K562 (cell line): ENCODE results near the gene MED15. TPM values are rescaled to one million over a fixed set of nuclear protein-coding genes. Genes with fewer than 3 reads are reported as not detected.

ENCODE experiments used
- CBFB ChIP-seq: sonication (generic); formaldehyde crosslinking; IDR thresholded peaks from 2 replicates; pipeline ENCODE4 v1.4.0; 2020; ENCODE audit warnings: mild to moderate bottlenecking, missing genetic modification reagents
- FOXA1 ChIP-seq: fragments of 450-650 bp; IDR thresholded peaks from 2 replicates; pipeline ENCODE4 v1.6.1; 2016; ENCODE audit warnings: mild to moderate bottlenecking, borderline replicate concordance
- HIVEP1 ChIP-seq: fragments of 250-450 bp; sonication (Bioruptor Pico); IDR thresholded peaks from 2 replicates; pipeline ENCODE4 v1.4.0; 2020; ENCODE audit warnings: mild to moderate bottlenecking
- NRF1 ChIP-seq, 2 experiments: fragments of 450-650 bp; IDR thresholded peaks in 1 of 2; conservative IDR thresholded peaks in 1 of 2; 2 replicates each; pipeline ENCODE4 v1.6.1; 2014; ENCODE audit warnings: mild to moderate bottlenecking in 2 of 2
- PHF21A ChIP-seq: fragments of 450-650 bp; IDR thresholded peaks from 2 replicates; pipeline ENCODE4 v1.6.1; 2017; ENCODE audit warnings: low read depth, borderline replicate concordance
- PRMT5 ChIP-seq: sonication (generic); formaldehyde crosslinking; IDR thresholded peaks from 2 replicates; pipeline ENCODE4 v1.5.0; 2020; ENCODE audit warnings: missing genetic modification reagents
- RBBP5 ChIP-seq: fragments of 200-600 bp; sonication (generic); IDR thresholded peaks from 2 replicates; pipeline ENCODE4 v1.6.1; 2012; ENCODE audit warnings: borderline replicate concordance, mild to moderate bottlenecking, low read length, control low read depth, inconsistent platforms; ENCODE audit not compliant: insufficient read depth, poor library complexity, severe bottlenecking
- SIN3B ChIP-seq: fragments of 450-650 bp; IDR thresholded peaks from 2 replicates; pipeline ENCODE4 v1.6.1; 2017; ENCODE audit warnings: low read depth, mild to moderate bottlenecking, moderate library complexity
- SNAPC5 ChIP-seq: fragments of 250-450 bp; sonication (Bioruptor Pico); IDR thresholded peaks from 2 replicates; pipeline ENCODE4 v1.8.0; 2021; ENCODE audit warnings: moderate library complexity, mild to moderate bottlenecking, inconsistent platforms
- SRSF1 ChIP-seq: fragments of 200-400 bp; formaldehyde crosslinking; IDR thresholded peaks from 2 replicates; pipeline ENCODE4 v1.6.1; 2017; ENCODE audit warnings: mild to moderate bottlenecking, low read depth, low read length, moderate library complexity
- STAT5B ChIP-seq: fragments of 250-450 bp; sonication (Bioruptor Pico); IDR thresholded peaks from 2 replicates; pipeline ENCODE4 v1.8.0; 2021; ENCODE audit warnings: mild to moderate bottlenecking, inconsistent platforms
- TAF15 ChIP-seq: fragments of 200-400 bp; formaldehyde crosslinking; IDR thresholded peaks from 2 replicates; pipeline ENCODE4 v1.6.1; 2017; ENCODE audit warnings: mild to moderate bottlenecking, low read depth, low read length, moderate library complexity
- ZMIZ1 ChIP-seq, 2 experiments: fragments of 150-350 bp in 1 of 2; IDR thresholded peaks; 2 replicates each; pipeline ENCODE4 v1.6.1; 2012 to 2016; ENCODE audit warnings: low read depth in 2 of 2, low read length in 2 of 2, mild to moderate bottlenecking in 1 of 2, moderate library complexity in 1 of 2
- ZNF165 ChIP-seq: fragments of 250-450 bp; sonication (Bioruptor Pico); IDR thresholded peaks from 2 replicates; pipeline ENCODE4 v1.4.0; 2020; ENCODE audit warnings: borderline replicate concordance
- ZNF436 ChIP-seq: fragments of 250-450, 450-650 bp; sonication (Bioruptor Pico); formaldehyde crosslinking; IDR thresholded peaks from 2 replicates; pipeline ENCODE4 v1.7.0; 2020; ENCODE audit warnings: mild to moderate bottlenecking
- ZNF785 ChIP-seq: fragments of 250-450 bp; sonication (Bioruptor Pico); IDR thresholded peaks from 2 replicates; pipeline ENCODE4 v1.4.0; 2020; ENCODE audit warnings: mild to moderate bottlenecking
- polyA plus RNA-seq, 8 experiments: library from polyadenylated mRNA; depleted of rRNA in 4 of 8; stranded (reverse) in 5 of 8; unstranded in 3 of 8; fragments of >200 nt; fragmentation: Nextera tagmentation in 2 of 8; fragmentation: Illumina TruSeq in 1 of 8; extraction: Ambion mirVana in 2 of 8; extraction: Trizol in 1 of 8; gene quantifications; 2 replicates each; pipeline versions ENCODE4 v1.2.1 to v1.2.3, GENCODE V29; 2011 to 2014; ENCODE audit warnings: inconsistent platforms in 1 of 8, missing spikeins in 1 of 8
- total RNA-seq, 7 experiments: library from RNA; depleted of rRNA in 6 of 7; stranded (reverse); fragments of >200 nt in 6 of 7; fragmentation: Illumina TruSeq in 2 of 7; extraction: Trizol in 2 of 7; gene quantifications; 2 replicates each; pipeline versions ENCODE4 v1.2.1 to v1.2.3, GENCODE V29; 2011 to 2021; ENCODE audit warnings: low replicate concordance in 1 of 7
- TF ChIP-seq, protein P1 (sequence below): fragments of 250-450 bp; sonication (Bioruptor Pico); IDR thresholded peaks from 2 replicates; pipeline ENCODE4 v1.9.0; 2021; ENCODE audit warnings: mild to moderate bottlenecking
- TF ChIP-seq, protein P2 (sequence below): fragments of 450-650 bp; IDR thresholded peaks from 2 replicates; pipeline ENCODE4 v1.6.1; 2014; ENCODE audit warnings: low read depth, mild to moderate bottlenecking, moderate library complexity, borderline replicate concordance
- TF ChIP-seq, protein P3 (sequence below): fragments of 250-450 bp; sonication (Bioruptor Pico); IDR thresholded peaks from 2 replicates; pipeline ENCODE4 v1.4.0; 2020; ENCODE audit warnings: borderline replicate concordance

Gene MED15
- total and polyA plus RNA-seq, 9 of the 15 experiments (the other 6 are each of a cell fraction or from before 2014, with no cell fraction given): 4.0 to 271 (median 60.1) TPM

DNA sequence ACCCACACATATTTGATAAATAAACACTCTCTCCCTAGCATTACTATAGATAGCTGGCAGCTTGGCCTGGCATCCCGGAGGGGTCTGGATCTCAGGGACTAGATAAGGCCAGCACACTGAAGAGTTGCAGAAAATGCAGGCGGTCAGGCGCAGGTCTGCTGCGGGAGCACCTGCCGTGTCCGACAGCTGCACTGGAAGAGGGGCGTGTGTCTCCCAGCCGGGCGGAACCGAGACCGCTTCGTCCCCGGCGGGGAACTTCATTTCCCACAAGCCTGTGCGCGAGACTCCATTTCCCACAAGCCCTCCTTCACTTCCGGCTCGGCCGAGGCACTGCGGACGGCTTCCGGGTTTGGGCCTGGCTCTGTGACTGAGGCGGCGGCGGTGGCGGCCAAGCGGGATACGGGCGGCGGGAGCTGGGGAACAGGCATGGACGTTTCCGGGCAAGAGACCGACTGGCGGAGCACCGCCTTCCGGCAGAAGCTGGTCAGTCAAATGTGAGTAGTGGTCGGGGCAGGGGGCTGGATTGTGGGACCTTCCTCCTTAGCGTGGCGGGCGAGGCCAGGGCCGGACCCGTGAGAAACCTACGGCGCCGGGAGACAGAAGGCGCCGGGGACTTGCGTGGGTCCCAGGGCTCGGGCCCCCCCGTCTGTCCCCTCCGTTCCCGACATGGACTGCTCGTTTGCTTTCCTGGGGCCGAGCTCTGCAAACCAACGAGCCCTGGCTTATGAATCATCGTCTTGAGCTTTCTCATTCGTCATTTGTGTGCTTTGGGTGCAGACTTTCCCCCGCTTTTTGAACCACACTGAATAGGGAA is at the start of gene MED15 (continued):
- TF ChIP-seq SRSF1: peak; percentile 95
- no peak for TF ChIP-seq PRMT5
- TF ChIP-seq STAT5B (CRISPR knock-in tag): no peak
- TF ChIP-seq SIN3B: no peak
- no peak for TF ChIP-seq HIVEP1 (CRISPR knock-in tag)
- TF ChIP-seq, protein P1, sequence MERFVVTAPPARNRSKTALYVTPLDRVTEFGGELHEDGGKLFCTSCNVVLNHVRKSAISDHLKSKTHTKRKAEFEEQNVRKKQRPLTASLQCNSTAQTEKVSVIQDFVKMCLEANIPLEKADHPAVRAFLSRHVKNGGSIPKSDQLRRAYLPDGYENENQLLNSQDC (CRISPR knock-in tag): no peak; the same call in none of the 2 replicates
- no peak for TF ChIP-seq FOXA1
- no peak for TF ChIP-seq PHF21A
- TF ChIP-seq ZNF785 (CRISPR knock-in tag): no peak
- no peak for TF ChIP-seq CBFB (CRISPR knock-in tag)
- TF ChIP-seq ZNF436: no peak
- no peak for TF ChIP-seq NRF1 (conservative IDR thresholded peaks at IDR 0.05 in 1 of 2, IDR thresholded peaks at IDR 0.05 in 1 of 2)
- TF ChIP-seq, protein P2, sequence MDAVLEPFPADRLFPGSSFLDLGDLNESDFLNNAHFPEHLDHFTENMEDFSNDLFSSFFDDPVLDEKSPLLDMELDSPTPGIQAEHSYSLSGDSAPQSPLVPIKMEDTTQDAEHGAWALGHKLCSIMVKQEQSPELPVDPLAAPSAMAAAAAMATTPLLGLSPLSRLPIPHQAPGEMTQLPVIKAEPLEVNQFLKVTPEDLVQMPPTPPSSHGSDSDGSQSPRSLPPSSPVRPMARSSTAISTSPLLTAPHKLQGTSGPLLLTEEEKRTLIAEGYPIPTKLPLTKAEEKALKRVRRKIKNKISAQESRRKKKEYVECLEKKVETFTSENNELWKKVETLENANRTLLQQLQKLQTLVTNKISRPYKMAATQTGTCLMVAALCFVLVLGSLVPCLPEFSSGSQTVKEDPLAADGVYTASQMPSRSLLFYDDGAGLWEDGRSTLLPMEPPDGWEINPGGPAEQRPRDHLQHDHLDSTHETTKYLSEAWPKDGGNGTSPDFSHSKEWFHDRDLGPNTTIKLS: no peak
- TF ChIP-seq TAF15: peak; percentile 71; the same call in 1 of the 2 replicates
- TF ChIP-seq RBBP5: peak; percentile 100
- TF ChIP-seq ZNF165: no peak
- no peak for TF ChIP-seq SNAPC5
- TF ChIP-seq, protein P3, sequence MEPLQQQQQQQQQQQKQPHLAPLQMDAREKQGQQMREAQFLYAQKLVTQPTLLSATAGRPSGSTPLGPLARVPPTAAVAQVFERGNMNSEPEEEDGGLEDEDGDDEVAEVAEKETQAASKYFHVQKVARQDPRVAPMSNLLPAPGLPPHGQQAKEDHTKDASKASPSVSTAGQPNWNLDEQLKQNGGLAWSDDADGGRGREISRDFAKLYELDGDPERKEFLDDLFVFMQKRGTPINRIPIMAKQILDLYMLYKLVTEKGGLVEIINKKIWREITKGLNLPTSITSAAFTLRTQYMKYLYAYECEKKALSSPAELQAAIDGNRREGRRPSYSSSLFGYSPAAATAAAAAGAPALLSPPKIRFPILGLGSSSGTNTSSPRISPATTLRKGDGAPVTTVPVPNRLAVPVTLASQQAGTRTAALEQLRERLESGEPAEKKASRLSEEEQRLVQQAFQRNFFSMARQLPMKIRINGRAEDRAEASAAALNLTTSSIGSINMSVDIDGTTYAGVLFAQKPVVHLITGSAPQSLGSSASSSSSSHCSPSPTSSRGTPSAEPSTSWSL (CRISPR knock-in tag): no peak
- peak; percentile 74 to 94; a peak in 3 of 4 replicates for TF ChIP-seq ZMIZ1 (IDR thresholded peaks at IDR 0.05; ENCODE audit: low read depth in 2 of 2, low read length in 2 of 2)
